ENCODE measurements around the gene SLC7A6.

The SLC7A6 gene

DNA sequence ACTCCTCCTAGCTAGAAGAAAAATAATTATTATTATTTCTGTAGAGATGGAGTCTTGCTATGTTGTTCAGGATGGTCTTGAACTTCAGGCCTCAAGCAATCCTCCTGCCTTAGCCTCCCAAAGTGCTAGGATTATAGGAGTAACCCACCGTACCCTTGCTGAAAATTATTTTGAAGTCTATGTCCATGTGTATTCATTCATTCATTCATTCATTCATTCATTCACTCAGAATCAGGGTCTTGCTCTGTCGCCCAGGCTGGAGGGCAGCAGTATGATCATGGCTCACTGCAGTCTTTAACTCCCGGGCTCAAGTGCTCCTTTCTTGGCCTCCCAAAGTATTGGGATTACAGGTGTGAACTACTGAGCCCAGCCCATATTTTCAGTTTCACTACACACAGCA is 42.3 kb downstream of the SLC7A6 start:
- no peak for DNase-seq (ENCODE audit: low read depth)

DNA sequence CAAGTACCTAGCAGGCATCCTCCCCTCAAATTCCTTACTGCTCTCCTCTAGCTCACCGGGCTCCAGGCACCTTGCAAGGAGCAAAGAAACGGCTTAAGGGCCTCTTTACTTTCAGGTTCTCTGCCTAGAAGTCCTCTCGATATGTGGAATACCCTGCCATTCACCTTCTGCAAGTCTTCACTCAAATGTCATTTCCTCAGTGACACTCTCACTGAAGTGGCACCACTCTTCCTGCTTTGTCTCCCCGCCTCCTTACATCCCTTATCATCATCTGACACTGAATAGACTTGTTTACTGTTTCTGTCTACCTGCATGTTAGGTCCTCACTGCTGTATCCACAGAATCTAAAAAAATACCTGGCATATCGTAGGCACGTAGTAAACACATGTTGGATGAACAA is 45.5 kb downstream of the SLC7A6 start:
- DNase-seq (ENCODE audit: low read depth): no peak

DNA sequence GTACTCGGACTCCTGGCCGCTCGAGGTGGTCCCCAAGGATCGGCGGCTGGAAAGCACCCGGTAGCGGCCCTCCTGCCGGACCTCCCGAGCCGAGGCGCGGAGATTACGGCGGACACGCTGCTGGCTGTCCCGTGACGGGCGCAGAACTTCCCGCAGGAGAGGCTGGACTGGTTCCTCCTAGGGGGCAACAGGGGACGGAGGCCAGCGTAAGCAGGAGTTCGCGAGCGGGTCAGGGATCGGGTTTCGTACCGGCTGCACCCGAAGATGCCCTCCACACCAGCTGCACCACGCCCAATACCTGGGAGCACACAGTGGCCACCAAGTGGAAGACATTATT is 46.1 kb downstream of the SLC7A6 start:
- no peak for DNase-seq (ENCODE audit: low read depth)

GRCh38 chr16:68310774-68311511 is 46.6 kb downstream of the SLC7A6 start, which contains the start of the genes PRMT7 and SLC7A6OS:
Gene PRMT7, plus strand, starts transcription at chr16:68311019. Its CDS starts 4,961 bp downstream, at chr16:68315980.
Gene SLC7A6OS, minus strand, starts transcription at chr16:68310946. Its CDS starts 20 bp downstream, at chr16:68310926.
- peak; percentile 85 for DNase-seq (ENCODE audit: low read depth)

- DNase-seq (ENCODE audit: low read depth): no peak
Observed at GRCh38 chr16:68313116-68313515, 48.8 kb downstream of the SLC7A6 start.

DNA sequence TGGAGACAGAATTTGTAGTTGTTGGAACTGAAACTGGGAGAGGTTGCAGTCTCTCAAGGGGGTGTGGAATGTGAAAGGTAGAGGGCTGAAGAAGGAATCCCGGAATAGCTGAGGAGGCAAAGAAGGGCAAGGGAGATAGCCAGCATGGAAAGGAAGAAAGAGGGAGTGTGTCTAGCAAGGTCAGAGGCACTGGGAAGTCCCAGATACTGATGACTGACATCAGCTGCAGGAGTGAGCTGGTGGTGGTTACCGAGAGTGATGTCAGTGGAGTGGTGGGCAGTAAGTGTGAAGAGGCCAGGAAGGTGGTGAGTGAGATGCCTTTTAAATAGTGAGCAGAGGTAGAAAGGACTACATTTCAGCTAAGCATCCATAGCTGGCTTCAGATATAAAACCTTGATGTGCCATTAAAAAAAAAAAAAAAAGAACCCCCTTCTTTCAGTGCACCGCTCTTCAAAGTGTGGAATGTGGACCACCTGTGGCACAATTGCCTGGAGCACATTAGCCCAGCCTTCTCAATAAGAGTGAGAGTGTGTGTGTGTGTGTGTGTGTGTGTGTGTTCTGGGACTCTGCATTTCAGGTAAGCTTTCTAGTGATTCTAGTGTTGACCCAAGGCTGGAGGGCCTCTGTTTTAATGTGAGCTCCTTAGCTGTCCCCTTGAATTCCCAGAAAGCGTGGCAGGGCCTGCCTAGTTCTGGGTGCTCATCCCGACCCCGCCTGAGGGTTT is 55.0 kb downstream of the SLC7A6 start:
- DNase-seq (ENCODE audit: low read depth): no peak

DNA sequence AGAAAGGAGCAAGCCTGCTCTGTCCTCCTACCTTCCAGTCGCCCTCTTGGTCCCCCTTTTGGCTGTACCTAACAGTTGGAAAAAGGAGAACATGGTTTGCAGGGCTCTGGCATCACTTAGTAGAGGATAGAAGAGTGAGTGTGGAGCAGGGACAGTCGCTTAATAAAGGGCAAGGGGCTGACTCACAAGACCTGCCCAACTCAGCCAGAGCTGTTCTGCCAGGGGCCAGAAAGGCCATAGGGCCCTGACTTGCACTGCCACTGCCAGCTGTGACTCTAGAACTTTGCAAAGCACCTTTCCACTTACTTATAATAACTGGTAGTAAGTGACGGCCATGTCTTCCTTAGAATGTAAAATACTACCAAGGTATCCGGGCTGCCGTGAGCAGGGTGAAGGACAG is 60.0 kb downstream of the SLC7A6 start:
- no peak for DNase-seq (ENCODE audit: low read depth)

DNA sequence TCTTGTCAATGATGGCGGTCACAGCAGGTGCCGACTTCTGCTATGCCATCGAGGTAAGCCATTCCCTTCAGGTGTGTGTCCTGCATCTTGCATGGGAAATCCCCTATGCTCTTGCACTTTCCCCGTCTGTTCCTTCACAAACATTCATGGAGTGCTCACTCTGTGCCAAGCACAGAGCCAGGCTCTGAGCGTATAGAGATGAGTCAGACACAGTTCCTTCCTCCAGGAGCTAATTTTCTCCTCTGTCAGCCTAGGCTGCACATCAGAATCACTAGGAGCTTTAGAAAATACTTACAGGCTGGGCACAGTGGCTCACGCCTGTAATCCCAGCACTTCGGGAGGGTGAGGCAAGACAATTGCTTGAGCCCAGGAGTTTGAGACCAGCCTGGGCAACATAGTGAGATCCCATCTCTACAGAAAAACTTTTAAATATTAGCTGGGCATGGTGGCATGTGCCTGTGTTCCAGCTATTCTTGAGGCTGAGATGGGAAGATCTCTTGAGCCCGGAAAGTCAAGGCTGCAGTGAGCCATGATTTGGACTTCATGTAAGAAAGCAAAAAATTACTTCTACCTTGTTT is 60.5 kb downstream of the SLC7A6 start:
- DNase-seq (ENCODE audit: low read depth): no peak

DNA sequence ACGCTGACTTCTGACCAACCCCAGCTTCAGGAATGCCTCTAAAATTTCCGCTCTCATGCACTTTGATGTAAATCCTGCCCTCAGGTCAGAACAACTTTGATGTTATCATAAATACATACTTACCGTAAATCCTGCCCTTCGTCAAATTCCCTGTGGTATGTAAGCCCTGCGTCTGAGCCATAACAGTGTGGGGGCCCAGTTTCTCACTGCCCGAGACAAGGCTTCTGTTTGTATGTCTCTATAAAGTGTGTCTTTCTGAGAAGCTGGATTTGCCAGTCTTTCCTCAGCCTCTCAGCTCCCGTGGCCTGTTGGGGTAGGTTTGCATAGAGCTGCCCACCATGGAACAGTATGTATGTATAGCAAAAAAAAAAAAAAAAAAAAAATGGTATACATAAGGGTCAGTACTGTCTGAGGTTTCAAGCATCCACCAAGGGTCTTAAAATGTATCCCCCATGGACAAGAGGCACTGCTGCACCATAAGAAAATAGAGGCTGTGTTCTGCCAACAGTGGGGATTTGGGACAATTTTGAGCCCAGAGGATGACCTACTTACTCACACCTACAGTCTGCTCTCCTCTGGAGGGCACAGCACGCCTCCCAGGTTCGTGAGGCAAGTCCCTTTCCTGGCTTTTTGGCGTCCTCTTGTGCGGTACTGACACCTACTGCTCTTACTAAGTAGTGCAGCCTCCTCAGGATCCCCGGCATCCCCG is 64.0 kb downstream of the SLC7A6 start:
- DNase-seq (ENCODE audit: low read depth): peak; percentile 75

GRCh38 chr16:68328860-68329390 is 64.6 kb downstream of the SLC7A6 start:
- no peak for DNase-seq (ENCODE audit: low read depth)

DNA sequence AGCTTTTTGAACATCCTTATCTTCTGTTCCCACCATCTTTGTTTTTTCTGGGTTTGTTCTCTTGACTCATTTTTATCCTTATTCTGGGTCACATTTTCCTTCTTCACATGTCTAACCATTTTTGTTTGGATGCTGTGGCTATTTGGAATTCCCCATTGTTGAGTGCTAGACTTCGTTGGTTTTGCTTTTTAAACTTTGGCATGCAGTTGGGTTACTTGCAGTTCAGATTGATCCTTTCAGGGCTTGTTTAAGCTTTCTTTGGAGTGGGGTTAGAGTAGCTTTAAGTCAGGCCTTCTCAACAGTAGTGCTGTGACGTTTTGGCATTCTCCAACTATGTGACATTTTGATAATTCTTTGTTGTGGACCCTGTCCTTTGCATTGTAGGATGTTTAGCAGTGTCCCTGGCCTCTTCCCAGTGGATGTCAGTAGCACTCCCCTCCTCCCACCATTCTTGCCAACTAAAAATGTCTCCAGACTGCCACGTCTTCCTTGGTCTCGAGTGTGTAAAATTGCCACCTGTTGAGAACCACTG is 67.6 kb downstream of the SLC7A6 start:
- DNase-seq (ENCODE audit: low read depth): peak; percentile 8

GRCh38 chr16:68332411-68333121 is 68.2 kb downstream of the SLC7A6 start:
- DNase-seq (ENCODE audit: low read depth): no peak

- no peak for DNase-seq (ENCODE audit: low read depth)
Observed at GRCh38 chr16:68335175-68335574, 70.8 kb downstream of the SLC7A6 start.

- DNase-seq (ENCODE audit: low read depth): no peak
Observed at GRCh38 chr16:68338326-68339119, 74.2 kb downstream of the SLC7A6 start.

GRCh38 chr16:68339214-68339613 is 74.9 kb downstream of the SLC7A6 start:
- DNase-seq (ENCODE audit: low read depth): no peak

GRCh38 chr16:68342620-68343019 is 78.3 kb downstream of the SLC7A6 start:
- no peak for DNase-seq (ENCODE audit: low read depth)

DNA sequence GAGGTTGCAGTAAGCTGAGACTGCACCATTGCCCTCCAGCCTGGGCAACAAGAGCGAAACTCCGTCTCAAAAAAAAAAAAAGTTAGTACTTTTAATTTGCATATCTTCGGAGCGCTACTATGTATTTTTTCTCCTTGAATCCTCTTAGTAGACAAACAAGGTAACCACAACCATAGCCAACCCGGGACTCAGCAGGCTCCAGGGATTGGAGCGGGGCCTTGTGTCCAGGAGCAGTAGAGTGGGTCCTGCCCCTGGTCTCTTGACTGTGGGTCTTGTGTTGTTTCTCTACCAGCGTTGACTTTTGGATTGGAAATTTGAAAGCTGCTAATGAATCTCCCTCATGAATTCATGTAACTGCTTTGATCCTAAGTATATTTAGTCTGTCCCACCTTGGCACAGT is 78.8 kb downstream of the SLC7A6 start:
- DNase-seq (ENCODE audit: low read depth): no peak

GRCh38 chr16:68344252-68344651 is 79.9 kb downstream of the SLC7A6 start:
- DNase-seq (ENCODE audit: low read depth): no peak

DNA sequence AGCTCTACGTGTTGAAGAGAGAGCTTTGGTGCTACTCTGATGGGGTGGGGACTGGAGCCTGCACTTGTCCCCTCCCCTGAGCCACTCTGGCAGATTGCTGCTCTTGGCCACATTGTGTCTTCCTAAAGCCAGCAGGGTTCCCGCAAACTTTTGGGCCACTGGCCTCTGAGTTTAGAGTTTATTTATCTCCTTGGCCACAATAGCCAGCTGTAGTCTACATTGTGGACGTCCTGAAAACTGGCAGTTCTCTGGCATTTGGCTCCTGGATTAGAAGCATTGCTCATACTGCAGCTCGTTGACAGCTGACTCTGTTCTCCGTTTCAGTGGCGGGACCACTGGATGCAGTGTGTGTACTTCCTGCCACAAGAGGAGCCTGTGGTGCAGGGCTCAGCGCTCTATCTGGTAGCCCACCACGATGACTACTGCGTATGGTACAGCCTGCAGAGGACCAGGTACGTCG is 81.1 kb downstream of the SLC7A6 start:
- DNase-seq (ENCODE audit: low read depth): no peak

- no peak for DNase-seq (ENCODE audit: low read depth)
Observed at GRCh38 chr16:68345958-68346635, 81.8 kb downstream of the SLC7A6 start.

All from fibroblast of gingiva (primary cell).